B cell (primary cell): ENCODE results near the gene BABAM2. TPM values are rescaled to one million over a fixed set of nuclear protein-coding genes. Genes with fewer than 3 reads are reported as not detected.

ENCODE experiments used
- ATAC-seq: fragments of 200-7000 bp; cut with Tn5 transposase; one replicate; pipeline ENCODE4 v1.10.0; 2021; ENCODE audit warnings: low read depth, mild to moderate bottlenecking, moderate number of reproducible peaks, moderate library complexity
- CTCF ChIA-PET: fragments of 350-600 bp; sonication (Branson Sonifier 250); formaldehyde crosslinking; loops from one replicate; lab custom pipeline; 2021; ENCODE audit warnings: antibody characterized with exemption, inconsistent platforms; lab: Charles Lee
- POLR2A ChIA-PET: fragments of 350-600 bp; sonication (Branson Sonifier 250); formaldehyde crosslinking; loops from one replicate; lab custom pipeline; 2021; ENCODE audit warnings: antibody characterized with exemption; lab: Charles Lee
- DNase-seq: peaks from one replicate; pipeline ENCODE4 v3.0.0; 2013
- H2AFZ ChIP-seq: 2 replicates; pipeline ENCODE4 v1.6.1; 2012; ENCODE audit warnings: mild to moderate bottlenecking, low read depth, low read length; ENCODE audit not compliant: insufficient read depth, poor library complexity, severe bottlenecking
- H3K27ac ChIP-seq, 2 donors: 1 replicate in 1 of 2; 2 replicates in 1 of 2; pipeline ENCODE4 v1.5.1; 2012 to 2013; ENCODE audit warnings: low read length in 2 of 2, mild to moderate bottlenecking in 2 of 2, moderate library complexity in 1 of 2
- H3K27me3 ChIP-seq, 4 experiments: fragments of 200-600 bp in 1 of 4; sonication (generic) in 1 of 4; replicated peaks in 1 of 4; 1 replicate in 2 of 4; 2 replicates in 2 of 4; pipeline versions ENCODE4 v1.6.1 to v1.7.0; 2013 to 2016; ENCODE audit warnings: low read length in 3 of 4, mild to moderate bottlenecking in 2 of 4, mixed read lengths in 1 of 4, moderate library complexity in 1 of 4; ENCODE audit not compliant: insufficient read depth in 4 of 4, control insufficient read depth in 3 of 4; ENCODE audit errors: control extremely low read depth in 1 of 4
- H3K36me3 ChIP-seq, 2 experiments: replicated peaks in 1 of 2; 1 replicate in 1 of 2; 2 replicates in 1 of 2; pipeline versions ENCODE4 v1.6.1 to v1.7.1; 2013; ENCODE audit warnings: low read length in 1 of 2; ENCODE audit not compliant: insufficient read depth in 2 of 2, control insufficient read depth in 1 of 2; ENCODE audit errors: control extremely low read depth in 1 of 2, extremely low read depth in 1 of 2
- H3K4me1 ChIP-seq, 2 donors: fragments of 200-600 bp in 1 of 2; sonication (generic) in 1 of 2; 1 replicate in 1 of 2; 2 replicates in 1 of 2; pipeline versions ENCODE4 v1.5.1 to v1.6.1; 2013 to 2017; ENCODE audit warnings: low read length in 2 of 2; ENCODE audit not compliant: control insufficient read depth in 2 of 2, insufficient read depth in 2 of 2
- H3K4me2 ChIP-seq: replicated peaks from 2 replicates; pipeline ENCODE3; 2012; ENCODE audit warnings: mild to moderate bottlenecking, low read depth, low read length; ENCODE audit not compliant: poor library complexity, severe bottlenecking
- H3K4me3 ChIP-seq, 5 experiments: fragments of 200-600 bp in 1 of 5; sonication (generic) in 1 of 5; 1 replicate in 3 of 5; 2 replicates in 2 of 5; pipeline versions ENCODE4 v1.5.1 to v1.7.0; 2011 to 2016; ENCODE audit warnings: low read length in 4 of 5, mild to moderate bottlenecking in 4 of 5, low read depth in 2 of 5, control low read depth in 1 of 5, moderate library complexity in 1 of 5; ENCODE audit not compliant: insufficient read depth in 1 of 5; ENCODE audit errors: control extremely low read depth in 1 of 5, extremely low read depth in 1 of 5
- H3K79me2 ChIP-seq: fragments of 200-600 bp; sonication (generic); one replicate; pipeline ENCODE4 v1.6.0; 2016; ENCODE audit warnings: low read length; ENCODE audit not compliant: control insufficient read depth, insufficient read depth
- H3K9ac ChIP-seq: fragments of 200-600 bp; sonication (generic); 2 replicates; pipeline ENCODE4 v1.6.1; 2017; ENCODE audit warnings: mild to moderate bottlenecking, low read length, moderate library complexity
- H3K9me3 ChIP-seq, 3 donors: one replicate each; pipeline versions ENCODE4 v1.6.1 to v1.7.1; 2013; ENCODE audit warnings: low read length in 2 of 3; ENCODE audit not compliant: control insufficient read depth in 2 of 3, insufficient read depth in 1 of 3; ENCODE audit errors: control extremely low read depth in 1 of 3
- H4K20me1 ChIP-seq: 2 replicates; pipeline ENCODE4 v1.6.0; 2012; ENCODE audit warnings: mild to moderate bottlenecking, low read length; ENCODE audit not compliant: insufficient read depth, control insufficient read depth, poor library complexity, severe bottlenecking
- H3K27ac Mint-ChIP-seq: one replicate; pipeline ENCODE4 v1.8.0; 2021; ENCODE audit warnings: mixed read lengths
- H3K27me3 Mint-ChIP-seq: one replicate; pipeline ENCODE4 v1.8.0; 2021; ENCODE audit warnings: mixed read lengths
- H3K4me1 Mint-ChIP-seq: one replicate; pipeline ENCODE4 v1.8.0; 2021; ENCODE audit warnings: mixed read lengths
- H3K4me3 Mint-ChIP-seq: one replicate; pipeline ENCODE4 v1.8.0; 2021; ENCODE audit warnings: mixed read lengths
- H3K9me3 Mint-ChIP-seq: one replicate; pipeline ENCODE4 v1.8.0; 2022; ENCODE audit warnings: mixed read lengths; ENCODE audit not compliant: insufficient read depth
- EZH2 ChIP-seq: IDR thresholded peaks from 2 replicates; pipeline ENCODE4 v1.6.1; 2012; ENCODE audit warnings: borderline replicate concordance, low read depth, mild to moderate bottlenecking, moderate library complexity, low read length; ENCODE audit not compliant: insufficient read depth, poor library complexity, severe bottlenecking
- WGBS: methylation state at CpG from one replicate; pipeline ENCODE4 v1.1.5; 2013; ENCODE audit warnings: missing lambda C conversion rate; ENCODE audit not compliant: insufficient coverage; 5-methylcytosine and 5-hydroxymethylcytosine counted together
- intact Hi-C: fragments of 100-400 bp; cut with micrococcal nuclease; formaldehyde crosslinking; loops from one replicate; pipeline ENCODE4 v1.10.0; 2022
- polyA plus RNA-seq: library from polyadenylated mRNA; depleted of rRNA; stranded (reverse); fragments of >200 nt; gene quantifications from 2 replicates; pipeline ENCODE4 v1.2.3, GENCODE V29; 2012
- total RNA-seq, 2 donors: library from RNA; stranded (reverse); fragments of 120-200 nt in 1 of 2; gene quantifications; 1 replicate in 1 of 2; 2 replicates in 1 of 2; pipeline versions ENCODE4 v1.2.3 to v1.2.4, GENCODE V29; 2013 to 2022
- TF ChIP-seq, protein P1 (sequence below): fragments of 200-600 bp; IDR thresholded peaks from one replicate; pipeline ENCODE4 v1.8.0; 2022; ENCODE audit warnings: antibody characterized with exemption, mild to moderate bottlenecking

The BABAM2 gene
- total and polyA plus RNA-seq, 2 donors (not counting 1 experiment from before 2014, with no cell fraction given): 22.3 to 69.6 TPM

DNA sequence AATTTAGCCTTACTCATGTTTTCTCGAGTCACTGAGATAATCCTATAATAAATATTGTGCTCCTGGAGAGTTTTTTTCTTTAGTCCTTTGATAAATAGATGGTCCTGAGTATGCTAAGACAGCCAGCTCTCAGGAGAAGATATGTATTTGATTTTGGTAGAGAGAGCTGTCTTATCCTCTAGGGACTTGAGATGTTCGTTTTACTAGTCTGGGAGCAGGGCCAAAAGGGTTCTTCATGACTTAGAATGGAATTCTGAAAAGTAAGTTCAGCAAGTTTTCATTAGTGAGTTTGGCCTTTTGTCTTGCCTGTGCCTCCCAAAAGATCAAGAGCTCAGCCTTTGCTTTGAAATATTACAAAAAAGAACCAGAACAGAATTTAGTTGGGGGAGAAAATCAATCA is 246.7 kb downstream of the BABAM2 start:
- H4K20me1 ChIP-seq: no peaks in the 10 kb centered on the region
- H3K27ac Mint-ChIP-seq: no peak overlapping the region
- no peak overlapping the region for H3K4me2 ChIP-seq
- no peaks in the 10 kb centered on the region for H3K36me3 ChIP-seq
- no peak overlapping the region for H3K27ac ChIP-seq
- H3K9me3 ChIP-seq: no peaks in the 10 kb centered on the region
- ChIA-PET POLR2A (no interaction called here), CTCF (no interaction called here)
- DNase-seq (no peak), ATAC-seq (no peak)
- no peaks in the 10 kb centered on the region for H3K9me3 Mint-ChIP-seq
- no peaks in the 10 kb centered on the region for H3K27me3 Mint-ChIP-seq
- intact Hi-C loops: no loop called here
- H2AFZ ChIP-seq: no peak overlapping the region
- no peak overlapping the region for H3K4me3 ChIP-seq
- no peaks in the 10 kb centered on the region for H3K27me3 ChIP-seq
- no peaks in the 10 kb centered on the region for H3K79me2 ChIP-seq
- H3K4me1 ChIP-seq: no peaks in the 10 kb centered on the region
- H3K4me3 Mint-ChIP-seq: no peak overlapping the region
- TF ChIP-seq, protein P1, sequence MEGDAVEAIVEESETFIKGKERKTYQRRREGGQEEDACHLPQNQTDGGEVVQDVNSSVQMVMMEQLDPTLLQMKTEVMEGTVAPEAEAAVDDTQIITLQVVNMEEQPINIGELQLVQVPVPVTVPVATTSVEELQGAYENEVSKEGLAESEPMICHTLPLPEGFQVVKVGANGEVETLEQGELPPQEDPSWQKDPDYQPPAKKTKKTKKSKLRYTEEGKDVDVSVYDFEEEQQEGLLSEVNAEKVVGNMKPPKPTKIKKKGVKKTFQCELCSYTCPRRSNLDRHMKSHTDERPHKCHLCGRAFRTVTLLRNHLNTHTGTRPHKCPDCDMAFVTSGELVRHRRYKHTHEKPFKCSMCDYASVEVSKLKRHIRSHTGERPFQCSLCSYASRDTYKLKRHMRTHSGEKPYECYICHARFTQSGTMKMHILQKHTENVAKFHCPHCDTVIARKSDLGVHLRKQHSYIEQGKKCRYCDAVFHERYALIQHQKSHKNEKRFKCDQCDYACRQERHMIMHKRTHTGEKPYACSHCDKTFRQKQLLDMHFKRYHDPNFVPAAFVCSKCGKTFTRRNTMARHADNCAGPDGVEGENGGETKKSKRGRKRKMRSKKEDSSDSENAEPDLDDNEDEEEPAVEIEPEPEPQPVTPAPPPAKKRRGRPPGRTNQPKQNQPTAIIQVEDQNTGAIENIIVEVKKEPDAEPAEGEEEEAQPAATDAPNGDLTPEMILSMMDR: no peak
- no peak for TF ChIP-seq EZH2
- 13% methylated on average over 1 of the region's 2 CpGs for WGBS
- H3K9ac ChIP-seq: no peak overlapping the region
- peaks cover 6% of the 10 kb centered on the region for H3K4me1 Mint-ChIP-seq

DNA sequence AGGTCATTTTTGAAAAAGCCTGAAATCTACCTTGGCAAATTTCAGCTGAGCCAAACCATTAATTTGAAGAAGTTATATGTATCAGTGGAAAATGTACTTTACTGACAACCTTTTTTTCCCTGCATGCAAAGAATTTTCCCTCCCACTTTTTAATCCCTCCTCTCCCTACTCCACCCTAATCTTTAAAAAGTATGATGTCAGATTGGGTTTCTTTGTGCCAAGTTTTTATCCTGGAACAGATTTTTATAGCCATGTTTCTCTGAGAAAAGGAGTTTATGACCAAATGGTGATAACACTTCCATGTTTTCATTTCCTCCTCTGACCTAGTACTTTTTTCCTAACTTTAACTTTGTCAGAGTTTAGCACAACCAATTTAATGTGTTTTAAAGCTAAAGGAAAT is 251.9 kb downstream of the BABAM2 start:
- POLR2A ChIA-PET: no interaction called here

More for the DNA sequence above, 251.9 kb downstream of the BABAM2 start:
- H3K36me3 ChIP-seq: peaks cover 0 to 3% of the 10 kb centered on the region in 2 experiments
- DNase-seq (no peak), ATAC-seq (no peak)
- Mint-ChIP-seq H3K27me3 (no peaks in the 10 kb centered on the region), H3K27ac (no peak overlapping the region), H3K4me3 (no peak overlapping the region), H3K4me1 (no peaks in the 10 kb centered on the region), H3K9me3 (peaks cover 3% of the 10 kb centered on the region)
- H3K27ac ChIP-seq: no peak overlapping the region
- H3K27me3 ChIP-seq: no peaks in the 10 kb centered on the region
- H2AFZ ChIP-seq: no peak overlapping the region
- intact Hi-C loops: no loop called here
- CTCF ChIA-PET: no interaction called here
- H3K4me3 ChIP-seq: no peak overlapping the region
- no peaks in the 10 kb centered on the region for H3K79me2 ChIP-seq
- no peaks in the 10 kb centered on the region for H3K4me1 ChIP-seq
- TF ChIP-seq, protein P1: no peak
- no peak for TF ChIP-seq EZH2
- H3K4me2 ChIP-seq: no peak overlapping the region
- peaks cover 0 to 1% (median 0%) of the 10 kb centered on the region in 3 donors for H3K9me3 ChIP-seq
- no peak overlapping the region for H3K9ac ChIP-seq
- no peaks in the 10 kb centered on the region for H4K20me1 ChIP-seq
